Stimulated activated CD4-positive, alpha-beta T cell treated with anti-CD3 and anti-CD28 coated beads, TNF-alpha, amount 100 ng/mL, for 24 hours (primary cell): ENCODE results near the gene SRRM3.
A peak's percentile ranks its signal among the peaks of the same experiment; 100 is the strongest.
"Not testable (repeated sequence)": the region's sequence is repeated elsewhere in the genome, so short reads cannot be mapped to it uniquely, and the experiment has no call there.

Experiments
- DNase-seq, 3 experiments: peaks; one replicate each; pipeline ENCODE4 v3.0.0-alpha.2; 2020; ENCODE audit warnings: low read depth in 3 of 3

The SRRM3 gene

DNA sequence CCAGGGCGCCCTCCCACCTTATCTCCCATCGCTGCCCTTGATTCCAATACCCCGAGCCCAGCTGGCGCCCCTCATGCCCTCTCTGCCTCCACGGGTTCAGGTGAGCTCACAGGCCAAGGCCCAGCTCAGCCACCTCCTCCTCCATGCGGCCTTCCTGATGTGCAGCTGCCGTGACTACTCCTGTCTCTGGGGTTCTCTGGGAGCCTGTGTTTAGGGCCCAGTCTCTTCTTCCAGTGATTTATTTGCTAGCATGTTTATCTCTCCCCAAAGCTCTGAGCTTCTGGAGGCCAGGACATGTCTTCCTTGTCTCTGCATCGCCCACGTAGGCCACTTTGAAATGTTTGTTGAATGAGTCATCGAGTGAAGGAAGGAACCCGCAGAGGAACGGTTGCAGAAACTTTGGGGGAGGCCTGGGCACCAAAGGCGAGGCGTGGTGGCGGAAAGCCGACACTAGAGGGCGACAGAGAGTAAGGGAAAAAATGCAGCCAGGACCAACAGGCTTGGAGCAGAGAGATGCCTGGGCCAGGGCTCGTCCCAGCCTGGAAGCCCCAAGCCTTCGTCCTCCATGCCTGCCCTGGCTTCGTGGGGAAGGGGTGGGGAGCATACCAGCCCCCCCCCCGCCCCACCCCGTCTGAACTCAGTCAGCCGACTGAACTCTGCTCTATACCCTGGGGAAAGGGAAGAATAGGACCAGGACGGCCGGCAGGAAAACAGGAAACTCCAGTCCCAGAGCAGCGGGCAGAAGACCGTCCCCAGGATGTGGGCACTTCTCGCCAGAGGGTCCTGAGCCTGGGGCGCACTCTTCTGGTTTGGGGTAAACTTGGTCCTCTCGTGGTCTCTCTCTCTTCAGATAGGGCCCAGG lies 89.9 kb downstream of the SRRM3 start:
- DNase-seq: peak; percentile 82 to 90 (median 83)

- DNase-seq: no peak
Observed at GRCh38 chr7:76292213-76292573, 90.5 kb downstream of the SRRM3 start.

DNA sequence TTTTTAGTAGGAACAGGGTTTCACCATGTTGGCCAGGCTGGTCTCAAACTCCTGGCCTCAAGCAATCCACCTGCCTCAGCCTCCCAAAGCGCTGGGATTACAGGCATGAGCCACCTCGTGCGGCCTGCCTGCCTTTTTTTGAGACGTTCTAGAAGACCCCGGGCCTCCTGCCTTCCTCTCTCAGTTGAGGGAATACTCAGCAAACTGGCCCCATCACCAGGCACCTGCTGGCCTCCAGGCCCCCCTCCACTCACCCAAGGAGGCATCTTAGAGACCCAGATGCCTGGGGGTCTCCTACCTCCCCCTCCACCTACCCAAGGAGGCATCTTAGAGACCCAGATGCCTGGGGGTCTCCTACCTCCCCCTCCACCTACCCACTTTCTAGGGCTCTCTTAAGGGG lies 91.2 kb downstream of the SRRM3 start:
- DNase-seq: not testable (repeated sequence)

- no peak for DNase-seq
Observed at GRCh38 chr7:76293407-76293901, 91.8 kb downstream of the SRRM3 start.

DNA sequence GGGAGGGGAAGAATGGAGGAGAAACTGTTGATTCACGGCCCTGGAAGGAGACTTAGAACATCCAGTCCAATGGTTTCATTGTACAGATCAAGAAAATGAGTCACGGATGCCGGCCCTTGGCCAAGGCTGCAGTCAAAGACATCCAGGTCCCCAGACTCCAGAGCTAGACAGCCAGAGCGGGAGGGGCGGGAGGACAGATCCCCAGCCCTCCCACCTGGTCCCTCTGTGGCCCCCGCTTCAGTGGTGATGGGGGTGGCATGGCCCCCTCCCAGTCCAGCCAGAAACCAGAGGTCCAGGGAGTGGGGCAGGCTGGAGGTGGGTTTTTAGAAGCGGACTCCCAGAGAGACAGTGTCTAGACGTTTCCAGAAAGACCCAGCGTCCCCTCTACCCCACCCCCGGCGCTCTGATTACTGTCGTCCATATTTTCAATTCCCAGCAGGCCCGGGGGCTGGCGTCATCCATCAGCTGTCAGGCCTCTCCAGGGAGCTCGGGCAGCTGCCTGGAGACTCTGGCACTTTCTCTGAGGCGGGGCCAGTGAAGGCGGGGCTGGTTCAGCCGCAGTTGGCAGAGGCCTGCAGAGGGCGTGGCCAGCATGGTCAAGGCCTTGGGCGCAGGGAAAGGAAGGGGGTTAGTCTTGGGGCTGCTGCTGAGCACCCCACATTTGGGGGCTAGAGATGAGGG lies 92.8 kb downstream of the SRRM3 start:
- DNase-seq: no peak

DNA sequence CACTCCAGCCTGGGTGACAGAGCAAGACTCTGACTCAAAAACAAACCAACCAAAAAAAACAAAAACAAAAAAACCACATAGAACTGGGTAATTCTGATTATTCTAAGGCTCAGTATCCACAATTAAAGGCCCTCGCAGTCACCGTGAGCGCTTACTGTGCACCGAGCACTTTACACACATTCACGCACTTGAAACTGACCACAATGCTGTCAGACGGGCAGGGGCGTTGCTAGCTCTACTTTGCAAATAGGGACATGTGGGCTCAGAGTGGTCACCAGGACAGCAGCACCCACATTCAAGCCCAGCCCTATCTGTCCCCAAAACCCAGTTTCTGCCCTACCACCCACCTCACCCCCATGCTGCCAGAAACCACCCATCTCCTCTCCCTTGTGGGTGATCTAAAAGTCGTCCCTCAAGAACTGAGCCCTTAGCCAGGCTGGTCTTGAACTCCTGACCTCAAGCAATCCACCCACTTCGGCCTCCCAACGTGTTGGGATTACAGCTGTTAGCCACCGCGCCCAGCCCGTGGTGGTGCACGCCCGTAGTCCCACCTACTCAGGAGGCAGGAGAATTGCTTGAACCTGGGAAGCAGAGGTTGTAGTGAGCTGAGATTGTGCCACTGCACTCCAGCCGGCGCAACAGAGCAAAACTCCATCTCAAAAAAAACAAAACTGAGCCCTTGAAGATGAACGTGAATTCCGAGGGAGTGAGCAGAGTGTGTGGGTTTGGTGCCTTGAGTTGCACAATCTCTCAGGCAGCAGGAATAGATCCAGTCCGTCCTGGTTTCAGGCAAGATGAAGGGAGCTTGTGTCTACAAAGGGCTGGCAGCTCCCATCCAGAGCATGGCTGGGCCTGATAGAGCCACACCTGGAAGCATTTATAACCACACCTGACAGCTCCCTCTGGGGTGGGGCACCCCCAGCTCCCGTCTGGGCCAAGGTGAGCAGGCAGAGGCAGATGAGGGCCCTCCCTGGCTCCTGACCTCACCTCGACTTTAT lies 95.3 kb downstream of the SRRM3 start:
- DNase-seq: no peak

GRCh38 chr7:76300166-76300731 lies 98.6 kb downstream of the SRRM3 start:
- DNase-seq: no peak

DNA sequence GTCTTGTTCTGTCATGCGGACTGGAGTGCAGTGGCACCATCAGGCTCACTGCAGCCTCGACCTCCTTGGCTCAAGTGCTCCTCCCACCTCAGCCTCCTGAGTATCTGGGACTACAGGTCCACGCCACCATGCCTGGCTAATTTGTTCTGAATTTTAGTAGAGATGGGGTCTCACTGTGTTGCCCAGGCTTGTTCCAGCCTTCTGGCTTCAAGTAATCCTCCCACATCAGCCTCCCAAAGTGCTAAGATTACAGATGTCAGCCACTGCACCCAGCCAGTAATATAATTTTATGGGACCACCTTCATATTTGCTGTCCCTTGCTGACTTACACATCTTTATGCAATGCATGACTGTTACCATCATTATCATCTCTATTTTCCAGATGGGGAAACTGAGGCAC lies 99.3 kb downstream of the SRRM3 start:
- no peak for DNase-seq

- DNase-seq: no peak
Observed at GRCh38 chr7:76302347-76303201, 100.9 kb downstream of the SRRM3 start, which contains the start of gene HSPB1. Gene HSPB1 (plus strand): TSS chr7:76302673. CDS start chr7:76302713, 40 bp downstream.

DNA sequence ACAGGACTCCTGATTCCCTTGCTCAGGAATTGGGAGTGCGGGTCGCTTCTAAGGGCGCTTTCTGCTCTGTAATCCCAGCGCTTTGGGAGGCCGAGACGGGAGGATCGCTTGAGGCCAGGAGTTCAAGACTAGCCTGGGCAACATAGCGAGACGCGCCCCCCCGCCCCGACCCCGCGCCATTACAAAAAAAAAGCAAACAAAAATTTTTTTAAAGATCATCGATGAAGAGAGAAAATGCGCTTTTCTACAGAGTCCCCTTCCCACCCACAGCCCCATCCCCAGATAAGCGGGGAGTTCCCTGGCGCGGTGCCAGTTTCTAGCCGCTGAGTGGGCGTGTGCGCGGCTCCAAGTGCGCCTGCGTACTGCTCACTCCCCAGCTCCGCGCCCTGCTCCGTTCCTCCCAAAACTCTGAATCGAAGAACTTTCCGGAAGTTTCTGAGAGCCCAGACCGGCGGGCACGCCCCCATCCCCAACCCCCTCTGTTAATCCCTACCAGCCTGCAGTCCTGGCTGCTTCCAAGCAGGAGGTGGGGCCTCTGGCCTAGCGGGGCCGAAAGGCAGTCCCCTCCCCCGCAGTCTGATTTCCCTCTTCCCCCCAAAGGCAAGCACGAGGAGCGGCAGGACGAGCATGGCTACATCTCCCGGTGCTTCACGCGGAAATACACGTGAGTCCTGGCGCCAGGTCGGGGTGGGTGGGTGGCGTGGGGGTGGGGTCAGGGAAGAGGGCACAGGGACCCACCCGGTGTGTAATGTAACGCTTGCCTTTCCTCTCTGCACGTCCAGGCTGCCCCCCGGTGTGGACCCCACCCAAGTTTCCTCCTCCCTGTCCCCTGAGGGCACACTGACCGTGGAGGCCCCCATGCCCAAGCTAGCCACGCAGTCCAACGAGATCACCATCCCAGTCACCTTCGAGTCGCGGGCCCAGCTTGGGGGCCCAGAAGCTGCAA lies 101.8 kb downstream of the SRRM3 start:
- DNase-seq: peak; percentile 57 to 75 (median 64)

GRCh38 chr7:76304888-76305375 lies 103.2 kb downstream of the SRRM3 start:
- no peak for DNase-seq

DNA sequence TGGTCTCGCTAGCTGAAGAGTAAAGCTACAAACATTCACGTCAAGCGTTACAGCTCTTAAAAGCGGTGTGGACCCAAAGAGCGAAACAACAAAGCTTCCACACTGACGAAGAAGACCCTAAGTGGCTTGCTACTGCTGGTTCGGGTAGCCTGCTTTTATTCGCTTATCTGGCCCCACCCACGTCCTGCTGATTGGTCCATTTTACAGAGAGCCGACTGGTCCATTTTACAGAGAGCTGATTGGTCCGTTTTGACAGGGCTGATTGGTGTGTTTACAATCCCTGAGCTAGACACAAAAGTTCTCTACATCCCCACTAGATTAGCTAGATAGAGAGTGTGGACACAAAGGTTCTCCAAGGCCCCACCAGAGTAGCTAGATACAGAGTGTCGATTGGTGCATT lies 107.2 kb downstream of the SRRM3 start:
- DNase-seq: not testable (repeated sequence)

DNA sequence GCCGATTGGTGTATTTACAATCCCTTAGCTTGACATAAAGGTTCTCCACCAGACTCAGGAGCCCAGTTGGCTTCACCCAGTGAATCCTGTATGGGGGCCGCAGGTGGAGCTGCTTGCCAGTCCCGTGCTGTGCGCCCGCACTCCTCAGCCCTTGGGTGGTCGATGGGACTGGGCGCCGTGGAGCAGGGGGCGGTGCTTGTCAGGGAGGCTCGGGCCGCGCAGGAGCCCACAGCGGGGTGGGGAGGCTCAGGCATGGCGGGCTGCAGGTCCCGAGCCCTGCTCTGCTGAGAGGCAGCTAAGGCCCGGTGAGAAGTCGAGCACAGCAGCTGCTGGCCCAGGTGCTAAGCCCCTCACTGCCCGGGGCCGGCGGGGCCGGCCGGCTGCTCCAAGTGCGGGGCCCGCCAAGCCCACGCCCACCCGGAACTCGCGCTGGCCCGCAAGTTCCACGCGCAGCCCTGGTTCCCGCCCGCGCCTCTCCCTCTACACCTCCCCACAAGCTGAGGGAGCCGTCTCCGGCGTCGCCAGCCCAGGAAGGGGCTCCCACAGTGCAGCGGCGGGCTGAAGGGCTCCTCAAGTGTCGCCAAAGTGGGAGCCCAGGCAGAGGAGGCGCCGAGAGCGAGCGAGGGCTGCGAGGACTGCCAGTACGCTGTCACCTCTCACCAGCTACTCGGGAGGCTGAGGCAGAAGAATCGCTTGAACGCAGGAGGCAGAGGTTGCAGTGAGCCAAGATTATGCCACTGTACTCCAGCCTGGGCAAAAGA lies 107.8 kb downstream of the SRRM3 start:
- not testable (repeated sequence) for DNase-seq

GRCh38 chr7:76310102-76310957 lies 108.6 kb downstream of the SRRM3 start:
- no peak for DNase-seq

DNA sequence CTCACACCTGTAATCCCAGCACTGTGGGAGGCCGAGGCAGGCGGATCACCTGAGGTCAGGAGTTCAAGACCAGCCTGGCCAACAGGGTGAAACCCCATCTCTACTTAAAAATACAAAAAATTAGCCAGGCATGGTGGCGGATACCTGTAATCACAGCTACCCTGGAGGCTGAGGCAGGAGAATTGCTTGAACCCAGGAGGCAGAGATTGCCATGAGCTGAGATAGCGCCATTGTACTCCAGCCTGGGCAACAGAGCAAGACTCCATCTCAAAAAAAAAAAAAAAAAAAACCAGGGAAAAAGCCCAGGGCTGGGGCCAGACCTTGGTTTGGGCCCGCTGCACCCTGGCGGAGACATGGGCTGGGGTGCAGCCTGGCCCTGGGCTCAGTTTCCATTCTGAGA lies 110.1 kb downstream of the SRRM3 start:
- DNase-seq: not testable (repeated sequence)

- DNase-seq: peak; percentile 93 to 95 (median 95)
Observed at GRCh38 chr7:76314042-76314721, 112.5 kb downstream of the SRRM3 start.

GRCh38 chr7:76314740-76315139 lies 113.0 kb downstream of the SRRM3 start:
- DNase-seq: not testable (repeated sequence)
